DND-41 (cell line): ENCODE data around the gene FGF12.

Experiments
- ATAC-seq: fragments of 200-7000 bp; cut with Tn5 transposase; 3 replicates; pipeline ENCODE4 v1.9.1; 2021; ENCODE audit warnings: low read depth; ENCODE audit not compliant: insufficient read depth
- DNase-seq: peaks from one replicate; pipeline ENCODE4 v3.0.0-alpha.2; 2020
- H2AFZ ChIP-seq: 2 replicates; pipeline ENCODE4 v1.6.0; 2012; ENCODE audit warnings: low read depth, low read length
- H3K27ac ChIP-seq: 2 replicates; pipeline ENCODE4 v1.5.1; 2012; ENCODE audit warnings: low read length, inconsistent platforms
- H3K27me3 ChIP-seq: fragments of 200-600 bp; sonication (generic); 2 replicates; pipeline ENCODE4 v1.6.0; 2012; ENCODE audit warnings: low read length, mild to moderate bottlenecking, inconsistent platforms; ENCODE audit not compliant: insufficient read depth, poor library complexity
- H3K36me3 ChIP-seq: 2 replicates; pipeline ENCODE4 v1.5.1; 2012; ENCODE audit warnings: low read length, inconsistent platforms; ENCODE audit not compliant: insufficient read depth
- H3K4me1 ChIP-seq: 2 replicates; pipeline ENCODE4 v1.5.1; 2012; ENCODE audit warnings: mild to moderate bottlenecking, low read length; ENCODE audit not compliant: insufficient read depth
- H3K4me2 ChIP-seq: 2 replicates; pipeline ENCODE4 v1.6.0; 2012; ENCODE audit warnings: mild to moderate bottlenecking, moderate library complexity, low read length, inconsistent platforms; ENCODE audit not compliant: insufficient read depth
- H3K4me3 ChIP-seq, 2 experiments: fragments of 200-600 bp in 1 of 2; shearing (Covaris generic) in 1 of 2; 2 replicates each; pipeline ENCODE4 v1.5.1; 2012 to 2016; ENCODE audit warnings: inconsistent platforms in 2 of 2, low read length in 2 of 2, mild to moderate bottlenecking in 2 of 2, low read depth in 1 of 2, moderate library complexity in 1 of 2
- H3K79me2 ChIP-seq: 2 replicates; pipeline ENCODE4 v1.6.0; 2012; ENCODE audit warnings: low read length, inconsistent platforms; ENCODE audit not compliant: insufficient read depth
- H3K9ac ChIP-seq: 2 replicates; pipeline ENCODE4 v1.6.0; 2012; ENCODE audit warnings: low read depth, mild to moderate bottlenecking, inconsistent platforms, low read length, moderate library complexity
- H3K9me3 ChIP-seq: 2 replicates; pipeline ENCODE4 v1.5.1; 2012; ENCODE audit warnings: low read length, moderate library complexity, mild to moderate bottlenecking, inconsistent platforms; ENCODE audit not compliant: insufficient read depth, severe bottlenecking
- H4K20me1 ChIP-seq: 2 replicates; pipeline ENCODE4 v1.6.0; 2012; ENCODE audit warnings: low read length; ENCODE audit not compliant: insufficient read depth
- CTCF ChIP-seq: IDR thresholded peaks from 2 replicates; pipeline ENCODE4 v1.5.1; 2012; ENCODE audit warnings: borderline replicate concordance, low read length, moderate library complexity, mild to moderate bottlenecking; ENCODE audit not compliant: poor library complexity, severe bottlenecking; ENCODE audit errors: extremely low read depth
- EZH2 ChIP-seq: IDR thresholded peaks from 3 replicates; pipeline ENCODE4 v1.6.1; 2012; ENCODE audit warnings: borderline replicate concordance, low read depth, mild to moderate bottlenecking, moderate library complexity, low read length, inconsistent platforms; ENCODE audit not compliant: severe bottlenecking

FGF12 gene

GRCh38 chr3:192655040-192655439 is 72.3 kb downstream of the FGF12 start:
- Histone ChIP-seq H3K9ac (no peak overlapping the region), H4K20me1 (no peaks in the 10 kb centered on the region), H2AFZ (no peak overlapping the region), H3K4me1 (no peaks in the 10 kb centered on the region), H3K4me2 (no peak overlapping the region), H3K27me3 (no peaks in the 10 kb centered on the region), H3K79me2 (no peaks in the 10 kb centered on the region), H3K36me3 (no peaks in the 10 kb centered on the region), H3K4me3 (no peak overlapping the region), H3K9me3 (no peaks in the 10 kb centered on the region), H3K27ac (no peak overlapping the region)
- DNase-seq (no peak), ATAC-seq (no peak)
- TF ChIP-seq EZH2 = no peak
- no peak for TF ChIP-seq CTCF

DNA sequence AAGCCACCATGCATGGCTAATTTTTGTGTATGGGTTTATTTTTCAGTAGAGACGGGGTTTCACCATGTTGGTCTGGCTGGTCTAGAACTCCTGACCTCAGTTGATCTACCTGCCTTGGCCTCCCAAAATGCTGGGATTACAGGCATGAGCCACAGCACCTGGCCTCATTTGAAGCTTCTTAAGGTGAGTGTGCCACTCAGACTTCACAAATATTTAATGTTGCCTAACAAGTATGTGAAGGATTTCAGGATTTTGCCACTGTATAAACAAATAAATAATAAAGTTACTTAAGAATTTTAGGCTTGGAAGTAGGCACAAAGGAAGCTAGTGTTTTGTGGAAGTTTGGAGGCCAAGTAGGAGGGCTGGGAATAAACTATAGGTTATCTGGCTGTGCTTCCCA is 73.5 kb downstream of the FGF12 start:
- Histone ChIP-seq H3K4me2 (no peak overlapping the region), H3K9ac (no peak overlapping the region), H3K27me3 (no peaks in the 10 kb centered on the region), H3K9me3 (no peaks in the 10 kb centered on the region), H3K4me3 (no peak overlapping the region), H3K79me2 (no peaks in the 10 kb centered on the region), H3K4me1 (no peaks in the 10 kb centered on the region), H3K36me3 (no peaks in the 10 kb centered on the region), H4K20me1 (no peaks in the 10 kb centered on the region), H2AFZ (no peak overlapping the region), H3K27ac (no peak overlapping the region)
- ATAC-seq = no peak
- no peak for TF ChIP-seq EZH2
- TF ChIP-seq CTCF = no peak
- DNase-seq = no peak

DNA sequence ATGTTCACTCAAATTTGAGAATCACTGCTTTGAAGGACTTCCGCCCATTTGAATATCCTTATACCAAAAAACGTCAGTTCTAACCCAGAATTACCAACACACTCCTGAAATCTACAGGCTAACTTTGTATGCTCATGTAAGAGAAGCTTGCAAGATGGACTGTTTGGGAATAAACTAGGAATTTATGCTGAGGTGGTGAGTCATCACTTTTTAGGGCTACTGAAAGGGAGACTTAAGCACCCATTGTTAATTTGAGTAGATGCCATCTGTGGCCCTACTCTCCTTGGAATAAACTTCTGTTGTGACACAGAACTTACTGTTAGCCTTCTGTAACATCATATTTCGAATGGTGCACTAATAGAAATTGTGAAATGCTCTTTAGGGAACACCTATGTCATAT is 74.6 kb downstream of the FGF12 start:
- H3K79me2 ChIP-seq = no peaks in the 10 kb centered on the region
- no peak for DNase-seq
- H4K20me1 ChIP-seq = no peaks in the 10 kb centered on the region
- H3K27ac ChIP-seq = no peak overlapping the region
- ATAC-seq = no peak
- H3K9me3 ChIP-seq = no peaks in the 10 kb centered on the region
- H3K4me2 ChIP-seq = no peak overlapping the region
- H3K27me3 ChIP-seq = no peaks in the 10 kb centered on the region
- no peaks in the 10 kb centered on the region for H3K4me1 ChIP-seq
- no peak for TF ChIP-seq EZH2
- TF ChIP-seq CTCF = no peak
- H2AFZ ChIP-seq = no peak overlapping the region
- H3K36me3 ChIP-seq = no peaks in the 10 kb centered on the region
- no peak overlapping the region for H3K4me3 ChIP-seq
- H3K9ac ChIP-seq = no peak overlapping the region
